Frontal cortex (tissue), 4 donors: ENCODE measurements around the gene EIPR1. TPM values are rescaled to one million over a fixed set of nuclear protein-coding genes. Genes with fewer than 3 reads are reported as not detected.
"Not testable (repeated sequence)": the region's sequence is repeated elsewhere in the genome, so short reads cannot be mapped to it uniquely, and the experiment has no call there.

Experiments used
- DNase-seq, 2 donors: peaks; one replicate each; pipeline ENCODE4 v3.0.0; 2012; ENCODE audit warnings: low spot score in 2 of 2
- FAIRE-seq: peaks from 2 replicates; lab custom pipeline; 2012; peaks lifted over from hg19 to GRCh38; lab: Jason Lieb, UNC
- total RNA-seq: library from RNA; depleted of rRNA; stranded (reverse); fragments of >200 nt; gene quantifications from one replicate; pipeline ENCODE4 v1.2.3, GENCODE V29; 2014
- donor health status: control.
- donor health status: control.
- donor health status: control.

The EIPR1 gene
- total RNA-seq, 1 donor from 2014 or later = 40.8 TPM

GRCh38 chr2:3207091-3207491 is 170.5 kb downstream of the EIPR1 start:
- no peak for DNase-seq
- FAIRE-seq = no peak

- no peak for FAIRE-seq
- no peak for DNase-seq
These were observed 171.8 kb downstream of the EIPR1 start for GRCh38 chr2:3205845-3206244.

GRCh38 chr2:3204031-3204821 is 173.4 kb downstream of the EIPR1 start:
- FAIRE-seq (no peak), DNase-seq (no peak)

- DNase-seq (no peak), FAIRE-seq (no peak)
These were observed 174.1 kb downstream of the EIPR1 start for GRCh38 chr2:3203497-3204019.

GRCh38 chr2:3202926-3203325 is 174.7 kb downstream of the EIPR1 start:
- DNase-seq = no peak
- no peak for FAIRE-seq

- FAIRE-seq (no peak), DNase-seq (no peak)
These were observed 176.3 kb downstream of the EIPR1 start for GRCh38 chr2:3201281-3201680.

- FAIRE-seq (no peak), DNase-seq (no peak)
These were observed 177.1 kb downstream of the EIPR1 start for GRCh38 chr2:3200420-3200939.

- DNase-seq (no peak), FAIRE-seq (no peak)
These were observed 177.8 kb downstream of the EIPR1 start for GRCh38 chr2:3199627-3200345.

GRCh38 chr2:3198671-3199192 is 178.9 kb downstream of the EIPR1 start:
- DNase-seq, FAIRE-seq: not testable (repeated sequence)

- no peak for DNase-seq
- FAIRE-seq = no peak
These were observed 179.5 kb downstream of the EIPR1 start for GRCh38 chr2:3198119-3198518.

- DNase-seq (no peak), FAIRE-seq (no peak)
These were observed 180.3 kb downstream of the EIPR1 start for GRCh38 chr2:3197308-3197707.

- no peak for FAIRE-seq
- DNase-seq = no peak
These were observed 180.9 kb downstream of the EIPR1 start for GRCh38 chr2:3196716-3197115.

- FAIRE-seq = no peak
- no peak for DNase-seq
These were observed 181.8 kb downstream of the EIPR1 start for GRCh38 chr2:3195641-3196476.

- FAIRE-seq (no peak), DNase-seq (no peak)
These were observed 182.8 kb downstream of the EIPR1 start for GRCh38 chr2:3194828-3195227.

GRCh38 chr2:3193443-3194330 is 183.9 kb downstream of the EIPR1 start:
- DNase-seq (no peak), FAIRE-seq (no peak)

- FAIRE-seq = no peak
- no peak for DNase-seq
These were observed 184.7 kb downstream of the EIPR1 start for GRCh38 chr2:3192920-3193319.

- no peak for DNase-seq
These were observed 185.3 kb downstream of the EIPR1 start for GRCh38 chr2:3192281-3192818.

GRCh38 chr2:3189961-3190360 is 187.7 kb downstream of the EIPR1 start:
- DNase-seq (no peak), FAIRE-seq (no peak)

More at GRCh38 chr2:3192281-3192818, 185.3 kb downstream of the EIPR1 start:
- no peak for FAIRE-seq
